Spleen (tissue), 11 donors: ENCODE results near the gene PDE4D. TPM values are rescaled to one million over a fixed set of nuclear protein-coding genes. Genes with fewer than 3 reads are reported as not detected.

Experiments used
- DNase-seq: peaks from one replicate; pipeline ENCODE4 v3.0.0-alpha.2; 2020
- H3K27ac ChIP-seq, 8 donors: fragments of 200-600 bp; sonication (generic) in 7 of 8; 1 replicate in 4 of 8; 2 replicates in 4 of 8; pipeline versions ENCODE4 v1.5.0 to v1.8.0; 2016 to 2021; ENCODE audit warnings: inconsistent platforms in 4 of 8, mild to moderate bottlenecking in 4 of 8, moderate library complexity in 1 of 8
- H3K27me3 ChIP-seq, 7 donors: fragments of 200-600 bp; sonication (generic) in 6 of 7; replicated peaks in 1 of 7; 1 replicate in 4 of 7; 2 replicates in 3 of 7; pipeline versions ENCODE4 v1.5.0 to v1.8.0; 2016 to 2021; ENCODE audit warnings: inconsistent platforms in 3 of 7, mild to moderate bottlenecking in 1 of 7
- H3K36me3 ChIP-seq, 6 donors: fragments of 200-600 bp; sonication (generic) in 5 of 6; 1 replicate in 4 of 6; 2 replicates in 2 of 6; pipeline versions ENCODE4 v1.5.0 to v1.8.0; 2016 to 2021; ENCODE audit warnings: inconsistent platforms in 2 of 6
- H3K4me1 ChIP-seq, 6 donors: fragments of 200-600 bp; sonication (generic) in 5 of 6; 1 replicate in 3 of 6; 2 replicates in 3 of 6; pipeline versions ENCODE4 v1.5.0 to v1.8.0; 2016 to 2021; ENCODE audit warnings: inconsistent platforms in 3 of 6
- H3K4me3 ChIP-seq, 8 donors: fragments of 200-600 bp; sonication (generic) in 7 of 8; 1 replicate in 4 of 8; 2 replicates in 4 of 8; pipeline versions ENCODE4 v1.5.0 to v1.8.0; 2016 to 2021; ENCODE audit warnings: inconsistent platforms in 4 of 8, mild to moderate bottlenecking in 4 of 8, moderate library complexity in 2 of 8
- H3K9me3 ChIP-seq, 8 donors: fragments of 200-600 bp; sonication (generic) in 7 of 8; 1 replicate in 4 of 8; 2 replicates in 4 of 8; pipeline versions ENCODE4 v1.5.0 to v1.8.0; 2016 to 2021; ENCODE audit warnings: inconsistent platforms in 4 of 8
- CTCF ChIP-seq, 11 experiments: fragments of 200-600 bp in 7 of 11; fragments of 450-650 bp in 4 of 11; sonication (generic) in 4 of 11; IDR thresholded peaks in 8 of 11; conservative IDR thresholded peaks in 3 of 11; 1 replicate in 7 of 11; 2 replicates in 4 of 11; pipeline versions ENCODE4 v1.4.0 to v1.8.0; 2016 to 2021; ENCODE audit warnings: antibody characterized with exemption in 11 of 11, inconsistent platforms in 4 of 11, mild to moderate bottlenecking in 1 of 11
- POLR2A ChIP-seq, 3 donors: fragments of 450-650 bp; IDR thresholded peaks; one replicate each; pipeline ENCODE4 v1.5.1; 2017; ENCODE audit warnings: antibody characterized with exemption in 3 of 3, mild to moderate bottlenecking in 1 of 3
- POLR2AphosphoS5 ChIP-seq, 3 donors: sonication (generic); formaldehyde crosslinking; IDR thresholded peaks; one replicate each; pipeline ENCODE4 v1.5.1; 2017; ENCODE audit warnings: antibody characterized with exemption in 3 of 3
- WGBS, 5 donors: extraction: QIAGEN DNeasy Blood & Tissue Kit in 3 of 5; methylation state at CpG; one replicate each; pipeline versions ENCODE4 v1.1.5 to v1.1.7; 2013 to 2018; 5-methylcytosine and 5-hydroxymethylcytosine counted together
- intact Hi-C: fragments of 100-400 bp; cut with DNase I; formaldehyde crosslinking; loops from one replicate; pipeline ENCODE4 v1.15.0; 2023; ENCODE audit warnings: low total_unique reads
- polyA plus RNA-seq, 3 donors: library from polyadenylated mRNA; stranded (reverse); fragments of 200-250 nt; gene quantifications; one replicate each; pipeline ENCODE4 v1.2.1, GENCODE V29; 2013
- total RNA-seq, 7 donors: library from RNA; depleted of rRNA in 3 of 7; stranded (reverse); fragments of >200 nt in 3 of 7; fragmentation: NEBNext Ultra II Directional in 4 of 7; extraction: Animal tissue kit (Norgen Biotek cat#: 25700) in 4 of 7; gene quantifications; one replicate each; pipeline versions ENCODE4 v1.1.0 to v1.2.1, GENCODE V29; 2016 to 2021
- donor health status: healthy with polysubstance abuse.
- donor health status: DM: no; HTN: no; CAD: no; lungs with moderate emphysema.
- donor health status: DM: no; HTN: no; CAD: no.
- donor health status: Bipolar disorder and iron deficiency.
- donor health status: healthy.
- donor health status: DM: no; HTN: no; CAD: no.
- donor health status: DM: yes; HTN: yes; CAD: no.

The PDE4D gene
- total and polyA plus RNA-seq, 10 donors: 0.88 to 51.8 (median 18.2) TPM

- H3K36me3 ChIP-seq: no peaks in the 10 kb centered on the region
- DNase-seq: no peak
- no peak overlapping the region for H3K4me3 ChIP-seq
- no peak overlapping the region for H3K27ac ChIP-seq
- no peaks in the 10 kb centered on the region for H3K27me3 ChIP-seq
- no peak for TF ChIP-seq POLR2A (IDR thresholded peaks at IDR 0.05)
- no peak for TF ChIP-seq POLR2AphosphoS5 (IDR thresholded peaks at IDR 0.05)
- no peak for TF ChIP-seq CTCF (IDR thresholded peaks at IDR 0.05 in 8 of 11, conservative IDR thresholded peaks at IDR 0.05 in 3 of 11)
- H3K4me1 ChIP-seq: no peaks in the 10 kb centered on the region
- 67 to 83% (median 77%) methylated on average over 2 of the region's 2 CpGs for WGBS, 5 donors
- intact Hi-C loops: no loop called here
- H3K9me3 ChIP-seq: no peaks in the 10 kb centered on the region
Measured at GRCh38 chr5:59543821-59544442, 349.6 kb downstream of the PDE4D start.

GRCh38 chr5:59542851-59543820, 350.4 kb downstream of the PDE4D start:
- 66 to 77% (median 75%) methylated on average over 6 of the region's 6 CpGs for WGBS, 5 donors
- Histone ChIP-seq H3K36me3 (no peaks in the 10 kb centered on the region), H3K27ac (no peak overlapping the region), H3K4me3 (no peak overlapping the region), H3K4me1 (no peaks in the 10 kb centered on the region), H3K9me3 (no peaks in the 10 kb centered on the region), H3K27me3 (no peaks in the 10 kb centered on the region)
- intact Hi-C loops: no loop called here
- no peak for DNase-seq
- TF ChIP-seq CTCF (IDR thresholded peaks at IDR 0.05 in 8 of 11, conservative IDR thresholded peaks at IDR 0.05 in 3 of 11) (no peak), POLR2A (IDR thresholded peaks at IDR 0.05) (no peak), POLR2AphosphoS5 (IDR thresholded peaks at IDR 0.05) (no peak)

GRCh38 chr5:59542306-59542705, 351.2 kb downstream of the PDE4D start:
- Histone ChIP-seq H3K4me1 (no peaks in the 10 kb centered on the region), H3K27ac (no peak overlapping the region), H3K36me3 (no peaks in the 10 kb centered on the region), H3K27me3 (no peaks in the 10 kb centered on the region), H3K9me3 (no peaks in the 10 kb centered on the region), H3K4me3 (no peak overlapping the region)
- no peak for DNase-seq
- intact Hi-C loops: no loop called here
- TF ChIP-seq CTCF (IDR thresholded peaks at IDR 0.05 in 8 of 11, conservative IDR thresholded peaks at IDR 0.05 in 3 of 11) (no peak), POLR2A (IDR thresholded peaks at IDR 0.05) (no peak), POLR2AphosphoS5 (IDR thresholded peaks at IDR 0.05) (no peak)

DNA sequence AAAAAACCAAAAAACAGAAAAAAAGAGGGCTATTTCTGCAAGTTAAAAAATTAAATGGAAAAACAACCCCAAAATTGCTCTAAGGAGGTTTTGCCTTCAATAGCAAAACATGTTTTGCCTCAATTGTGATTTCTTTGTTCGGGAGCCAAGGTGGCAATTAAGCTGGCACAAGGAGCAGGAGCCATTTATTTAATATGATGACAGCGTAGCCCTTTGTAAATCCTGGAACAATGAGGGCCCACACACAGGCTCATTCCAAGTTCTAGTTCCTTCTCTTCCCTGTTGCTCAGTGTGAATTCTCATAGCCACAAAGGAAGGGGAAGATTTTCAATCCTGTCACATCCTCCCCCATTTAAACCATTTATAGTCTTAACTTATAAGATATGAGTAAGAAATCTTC, 353.2 kb downstream of the PDE4D start:
- no peak overlapping the region for H3K27ac ChIP-seq
- intact Hi-C loops: no loop called here
- H3K4me3 ChIP-seq: no peak overlapping the region
- no peak for TF ChIP-seq CTCF (IDR thresholded peaks at IDR 0.05 in 8 of 11, conservative IDR thresholded peaks at IDR 0.05 in 3 of 11)
- no peak for TF ChIP-seq POLR2A (IDR thresholded peaks at IDR 0.05)
- TF ChIP-seq POLR2AphosphoS5 (IDR thresholded peaks at IDR 0.05): no peak
- DNase-seq: no peak
- WGBS, 5 donors: 83 to 96% (median 92%) methylated on average over 2 of the region's 2 CpGs
- no peaks in the 10 kb centered on the region for H3K4me1 ChIP-seq
- no peaks in the 10 kb centered on the region for H3K36me3 ChIP-seq
- no peaks in the 10 kb centered on the region for H3K9me3 ChIP-seq
- no peaks in the 10 kb centered on the region for H3K27me3 ChIP-seq
